RKO (cell line): Measurements from ENCODE around the gene LCN6.
A peak's percentile ranks its signal among the peaks of the same experiment; 100 is the strongest.
"Not testable (repeated sequence)": the region's sequence is repeated elsewhere in the genome, so short reads cannot be mapped to it uniquely, and the experiment has no call there.

Experiments
- DNase-seq: peaks from one replicate; pipeline ENCODE4 v3.0.0-alpha.2; 2016; ENCODE audit warnings: low spot score

Gene LCN6

GRCh38 chr9:136724772-136725171 is 23.6 kb downstream of the LCN6 start:
- no peak for DNase-seq

DNA sequence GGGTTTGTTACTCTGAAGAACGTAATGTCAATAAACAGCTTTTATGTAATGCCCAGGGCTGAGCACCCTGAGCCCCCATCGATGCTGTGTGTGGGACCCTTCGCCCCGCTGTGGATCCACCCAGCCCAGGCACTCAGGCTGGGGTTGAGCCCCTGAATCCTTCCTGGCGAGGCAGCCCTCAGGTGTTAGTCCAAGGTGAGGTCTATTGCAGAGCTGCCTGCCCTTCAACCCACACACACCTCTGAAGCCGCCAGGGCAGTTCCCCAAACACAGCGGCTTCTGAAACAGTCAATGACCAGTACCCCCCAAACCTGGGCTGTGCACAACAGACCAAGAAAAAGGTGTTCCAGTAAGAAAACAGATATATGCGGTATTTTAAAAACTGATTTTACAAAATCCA is 24.3 kb downstream of the LCN6 start:
- DNase-seq: no peak

DNA sequence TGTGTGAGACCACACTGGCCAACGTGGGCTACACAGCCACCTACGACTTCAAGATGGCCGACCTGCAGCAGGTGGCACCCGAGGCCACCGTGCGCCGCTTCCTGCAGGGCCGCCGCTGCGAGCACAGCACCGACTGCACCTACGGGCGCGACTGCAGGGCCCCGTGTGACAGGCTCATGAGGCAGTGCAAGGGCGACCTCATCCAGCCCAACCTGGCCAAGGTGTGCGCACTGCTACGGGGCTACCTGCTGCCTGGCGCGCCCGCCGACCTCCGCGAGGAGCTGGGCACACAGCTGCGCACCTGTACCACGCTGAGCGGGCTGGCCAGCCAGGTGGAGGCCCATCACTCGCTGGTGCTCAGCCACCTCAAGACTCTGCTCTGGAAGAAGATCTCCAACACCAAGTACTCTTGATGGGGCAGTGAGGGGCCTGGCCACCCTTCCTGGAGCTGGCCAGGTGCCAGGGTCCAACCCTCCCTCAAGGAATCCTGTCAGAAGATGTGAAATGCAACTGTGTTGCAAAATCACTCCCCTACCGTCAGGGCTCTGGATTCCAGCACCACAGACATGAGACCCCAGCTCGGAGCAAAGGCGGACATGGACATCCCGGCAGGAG is 24.9 kb downstream of the LCN6 start:
- no peak for DNase-seq

DNA sequence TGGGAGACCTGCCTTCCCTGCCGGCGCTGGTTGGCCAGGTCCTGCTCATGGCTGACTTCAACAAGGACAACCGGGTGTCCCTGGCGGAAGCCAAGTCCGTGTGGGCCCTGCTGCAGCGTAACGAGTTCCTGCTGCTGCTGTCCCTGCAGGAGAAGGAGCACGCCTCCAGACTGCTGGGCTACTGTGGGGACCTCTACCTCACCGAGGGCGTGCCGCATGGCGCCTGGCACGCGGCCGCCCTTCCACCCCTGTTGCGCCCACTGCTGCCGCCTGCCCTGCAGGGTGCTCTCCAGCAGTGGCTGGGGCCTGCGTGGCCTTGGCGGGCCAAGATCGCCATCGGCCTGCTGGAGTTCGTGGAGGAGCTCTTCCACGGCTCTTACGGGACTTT is 25.4 kb downstream of the LCN6 start:
- no peak for DNase-seq

- DNase-seq: no peak
Measured at GRCh38 chr9:136722093-136722968, 26.0 kb downstream of the LCN6 start.

GRCh38 chr9:136721339-136722092 is 26.8 kb downstream of the LCN6 start:
- DNase-seq: peak; percentile 93

DNA sequence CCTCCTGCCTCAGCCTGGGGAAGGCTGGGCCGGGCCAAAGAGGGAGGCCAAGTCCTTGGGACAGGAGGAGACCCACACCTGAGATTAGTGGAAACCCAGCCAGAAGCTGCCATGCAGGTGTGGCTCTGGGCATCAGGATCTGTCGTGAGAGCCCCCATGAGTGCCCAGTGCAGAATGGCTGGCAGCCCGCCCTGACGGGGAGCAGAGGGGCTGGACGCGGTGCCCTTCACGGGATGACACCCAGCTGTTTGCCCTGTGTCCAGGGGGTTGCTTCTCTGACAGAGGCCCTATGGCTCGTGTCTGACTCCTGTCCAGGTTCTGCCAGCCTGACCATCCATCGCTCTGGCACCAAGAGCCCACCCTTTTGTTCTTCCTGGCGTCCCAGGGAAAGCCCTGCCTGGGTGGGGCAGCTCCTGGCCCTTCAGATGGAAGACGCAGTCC is 27.4 kb downstream of the LCN6 start:
- no peak for DNase-seq

DNA sequence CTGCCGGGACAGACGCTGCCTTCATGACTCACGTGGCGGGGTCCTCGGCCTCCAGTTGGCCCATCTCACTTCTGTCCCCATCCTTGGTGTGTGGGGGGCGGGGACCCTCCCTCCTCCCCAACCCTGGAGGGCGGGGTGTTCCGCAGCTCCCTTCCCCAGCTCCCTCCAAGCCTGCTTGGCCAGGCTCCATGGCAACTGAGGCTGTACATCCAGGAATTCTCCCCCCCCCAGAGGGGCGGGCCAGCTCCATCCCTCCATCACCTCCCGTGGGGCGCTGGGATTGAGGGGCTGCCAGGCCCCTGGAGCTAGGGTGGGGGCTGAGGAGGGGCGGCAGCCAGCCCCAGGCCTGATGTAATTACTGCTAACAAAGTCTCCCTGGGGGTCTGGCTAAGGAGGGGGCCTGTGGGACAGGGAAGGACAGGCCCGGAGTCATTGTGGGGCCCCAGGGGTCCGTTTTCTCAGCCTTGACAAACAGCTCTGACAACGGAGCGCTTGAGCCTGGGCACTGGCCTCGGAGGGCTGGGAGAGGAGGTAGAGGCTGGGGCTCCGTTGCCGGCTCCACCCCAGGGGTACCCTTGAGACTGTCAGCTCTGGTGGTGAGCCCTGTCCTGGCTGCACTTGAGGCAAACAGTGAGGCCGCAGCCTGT is 28.0 kb downstream of the LCN6 start:
- no peak for DNase-seq

DNA sequence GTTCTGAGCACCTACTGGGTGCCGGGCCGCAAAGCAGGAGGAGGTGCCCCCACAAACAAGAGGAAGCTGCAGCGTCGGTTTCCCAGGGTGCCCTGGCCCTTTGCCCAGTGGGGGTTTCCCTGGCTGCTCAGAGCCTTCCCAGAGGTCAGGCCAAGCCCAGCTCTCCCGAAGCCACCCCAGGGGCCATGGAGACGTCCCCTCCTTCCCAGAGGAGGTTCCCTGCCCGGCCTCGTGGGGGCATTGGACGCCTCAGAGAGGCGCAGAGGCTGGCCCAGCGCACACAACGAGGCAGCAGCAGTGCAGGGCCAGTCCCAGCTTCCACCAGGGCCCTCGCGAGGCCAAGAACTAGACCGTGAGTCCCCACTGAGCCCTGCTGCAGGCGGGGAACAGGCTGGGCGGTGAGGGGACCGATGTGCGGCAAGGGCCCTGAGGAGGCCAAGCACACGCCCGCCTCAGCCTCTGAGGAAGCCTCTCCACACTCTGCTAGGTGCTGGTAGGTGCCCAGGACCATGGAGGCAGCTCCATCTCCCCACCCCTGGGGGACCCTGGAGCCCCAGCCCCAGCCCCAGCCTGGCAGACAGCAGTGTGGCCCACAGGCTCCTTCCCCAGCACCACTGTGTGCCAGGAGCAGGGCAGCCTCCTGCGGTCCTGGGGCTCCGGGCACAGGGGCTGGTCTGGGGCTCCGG is 29.0 kb downstream of the LCN6 start:
- DNase-seq: no peak

DNA sequence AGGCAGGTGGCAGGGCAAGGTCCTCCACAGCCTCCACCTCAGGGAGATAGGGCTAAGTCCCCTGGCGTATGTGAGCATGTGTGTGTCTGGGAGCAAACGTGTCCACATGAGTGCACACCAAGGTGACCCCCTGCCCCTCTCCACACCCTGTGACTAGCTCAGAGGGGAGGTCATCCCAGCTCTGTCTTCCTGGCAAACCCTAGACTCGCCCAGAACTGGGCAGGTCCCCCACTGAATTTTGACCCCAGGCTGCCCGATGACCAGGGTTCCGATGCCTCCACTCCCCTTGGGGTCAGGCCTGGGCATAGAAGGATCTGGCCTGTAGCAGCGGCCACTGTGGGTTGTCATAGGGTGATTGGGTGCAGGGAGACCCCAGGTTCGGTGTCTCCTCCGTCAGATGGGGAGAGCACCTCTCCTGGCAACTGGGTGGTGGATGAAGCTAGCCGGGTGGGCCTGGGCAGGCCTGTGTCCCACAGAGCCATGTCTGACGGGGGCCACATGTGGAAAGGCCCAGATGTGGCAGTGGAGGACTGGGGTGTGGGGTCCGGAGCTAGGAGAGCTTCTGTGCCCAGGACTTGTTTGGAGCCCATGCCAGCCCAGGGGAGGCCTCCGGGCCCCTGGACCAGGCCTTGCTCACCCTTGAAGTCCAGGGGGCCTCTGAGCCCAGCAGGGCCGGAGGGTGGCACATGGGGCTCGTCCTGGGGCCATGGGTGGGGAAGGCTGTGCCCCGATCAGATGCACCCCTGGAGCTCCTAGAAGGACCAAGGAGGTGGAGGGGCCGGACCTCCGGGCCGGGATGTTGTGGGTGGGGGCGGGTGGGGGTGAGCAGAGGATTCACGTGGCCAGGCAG is 29.8 kb downstream of the LCN6 start:
- no peak for DNase-seq

DNA sequence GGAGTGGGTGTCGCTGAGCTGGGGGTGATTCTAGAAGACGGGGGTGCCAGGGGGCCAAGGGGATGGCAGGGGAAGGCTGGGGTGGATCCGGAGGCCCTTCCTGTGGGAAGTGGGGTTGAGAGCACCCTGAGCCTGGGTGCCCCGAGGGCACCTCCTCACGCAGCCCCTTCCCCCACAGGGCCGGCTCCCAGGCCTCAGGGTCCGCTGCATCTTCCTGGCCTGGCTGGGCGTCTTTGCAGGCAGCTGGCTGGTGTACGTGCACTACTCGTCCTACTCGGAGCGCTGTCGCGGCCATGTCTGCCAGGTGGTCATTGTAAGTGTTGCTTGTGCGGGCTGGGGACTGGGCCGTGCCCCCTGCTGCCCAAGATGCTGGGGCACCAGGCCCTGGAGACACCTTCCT is 30.9 kb downstream of the LCN6 start:
- no peak for DNase-seq

DNA sequence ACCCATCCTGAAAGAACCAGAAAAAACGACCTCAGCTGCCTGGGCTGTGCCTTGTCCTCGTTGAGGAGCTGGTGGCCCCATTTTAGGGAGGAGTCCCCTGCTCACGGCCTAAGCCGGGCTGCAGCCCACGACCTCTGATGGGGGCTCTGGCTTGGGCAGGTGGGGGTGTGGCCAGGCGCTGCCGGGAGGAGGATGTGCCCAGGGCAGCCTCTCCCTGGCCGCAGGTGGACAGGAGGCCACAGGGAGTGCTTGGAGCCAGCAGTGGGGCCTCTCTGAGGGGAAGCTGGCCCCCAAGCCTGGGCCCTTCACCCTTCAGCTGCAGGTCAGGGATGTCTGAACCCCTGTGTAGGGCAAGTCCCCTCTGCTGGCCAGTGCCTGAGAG is 33.4 kb downstream of the LCN6 start:
- no peak for DNase-seq

- DNase-seq: no peak
Measured at GRCh38 chr9:136714096-136714892, 34.0 kb downstream of the LCN6 start.

DNA sequence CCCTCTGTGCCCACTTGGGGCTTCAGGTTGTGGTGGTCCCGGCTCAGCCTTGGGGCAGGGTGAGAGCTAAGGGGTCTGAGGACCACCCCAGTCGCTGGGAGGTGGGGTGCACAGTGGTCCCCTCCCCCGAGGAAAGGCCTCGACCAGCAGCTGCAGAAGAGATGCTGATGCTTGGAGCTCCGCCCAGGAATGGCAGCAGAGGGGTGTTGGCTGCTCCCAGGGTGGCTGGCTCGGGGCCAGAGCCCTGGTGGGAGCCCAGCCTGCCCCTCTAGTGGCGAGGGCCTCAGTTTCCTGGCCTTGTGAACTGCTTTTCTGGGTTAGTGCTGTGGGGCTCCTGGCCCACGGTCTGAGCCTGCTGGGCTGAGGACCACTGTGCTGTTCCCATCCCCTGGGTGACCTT is 34.8 kb downstream of the LCN6 start:
- DNase-seq: no peak

DNA sequence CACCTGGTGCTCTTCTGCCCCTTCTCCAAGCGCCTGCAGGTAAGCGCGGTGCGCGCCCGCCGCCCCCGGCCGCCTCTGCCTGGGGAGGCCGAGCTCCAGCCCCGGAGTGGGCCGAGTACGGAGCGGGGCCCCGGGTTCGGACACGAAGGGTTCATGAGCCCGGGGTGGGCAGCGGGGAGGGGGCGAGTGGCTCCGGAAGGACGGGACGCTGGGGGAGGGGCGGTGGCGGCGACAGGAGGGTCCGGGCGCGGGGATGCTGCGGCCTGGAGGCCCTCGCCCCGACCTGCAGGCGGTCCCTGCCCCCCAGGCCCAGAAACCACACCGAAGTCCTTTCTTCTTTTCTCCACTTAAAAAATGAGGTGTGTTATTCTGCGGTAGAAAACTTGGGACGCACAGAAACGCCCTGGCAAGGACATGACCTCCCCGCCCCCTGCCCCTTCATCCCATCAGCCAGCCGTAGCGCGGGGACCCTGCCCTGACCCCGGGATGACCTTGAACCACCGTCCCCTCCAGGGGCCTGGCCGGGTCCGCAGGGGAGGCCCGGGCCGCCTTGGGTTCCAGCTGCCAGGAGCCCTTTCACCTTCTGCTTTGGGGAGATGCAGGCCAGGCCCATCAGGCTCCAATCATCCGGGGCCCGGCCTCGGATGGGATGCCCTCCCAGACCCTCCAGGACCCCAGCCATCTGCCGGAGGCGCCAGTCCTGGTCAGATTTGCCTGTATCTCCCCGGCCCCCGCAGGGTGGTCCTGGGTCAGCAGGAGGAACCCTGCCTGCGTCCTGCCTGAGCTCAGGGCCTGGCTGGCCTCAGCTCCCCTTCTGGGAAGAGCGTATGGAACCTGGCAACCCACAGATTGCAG is 35.4 kb downstream of the LCN6 start:
- DNase-seq: no peak

DNA sequence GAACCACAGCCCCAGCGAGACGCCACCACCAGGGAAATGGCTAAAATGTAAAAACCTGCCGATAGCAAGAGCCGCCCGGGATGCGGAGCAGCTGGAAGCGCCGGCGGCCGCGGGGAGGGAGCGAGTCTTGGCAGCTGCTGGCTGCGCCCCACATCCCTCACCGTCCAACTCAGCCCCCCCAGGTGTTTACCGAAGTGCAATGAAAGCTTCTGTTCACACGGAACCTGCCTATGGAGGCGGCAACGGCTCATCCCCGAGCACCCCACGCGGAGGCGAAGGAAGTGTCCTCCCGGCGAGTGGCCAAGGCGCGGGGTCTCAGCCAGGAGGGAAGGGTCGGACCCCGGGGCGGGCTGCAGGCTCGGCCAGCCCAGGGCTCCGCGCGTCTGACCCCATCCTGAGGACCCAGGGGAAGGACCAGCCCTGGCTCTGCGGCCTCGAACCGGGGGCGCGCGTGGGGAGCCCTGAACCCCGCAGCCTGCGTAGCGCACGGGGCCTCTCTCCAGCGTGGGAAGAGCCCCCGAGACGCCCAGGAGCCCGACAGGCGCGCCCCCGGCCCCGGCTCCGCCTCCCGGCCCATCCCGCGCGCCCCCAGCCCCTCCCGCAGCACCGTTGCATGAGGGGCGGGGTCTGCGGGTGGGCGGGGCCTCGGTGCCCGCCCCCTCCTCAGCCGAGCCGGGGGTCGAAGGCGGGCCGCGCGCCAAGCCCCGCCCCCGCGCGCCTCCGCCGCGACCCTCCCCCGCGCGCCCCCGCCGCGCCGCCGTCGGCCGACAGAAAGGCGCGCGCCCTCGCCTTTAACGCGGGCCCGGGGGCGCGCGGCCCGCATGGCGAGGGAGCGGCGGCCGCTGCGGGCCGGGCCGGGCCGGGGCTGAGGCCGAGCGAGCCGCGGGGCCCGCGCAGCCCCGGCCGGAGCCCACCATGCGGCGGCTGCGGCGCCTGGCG is 36.3 kb downstream of the LCN6 start, which contains the start of gene DIPK1B:
Gene DIPK1B (plus strand): TSS at position 822 of the 939 bp plus-strand sequence. CDS start 94 bp downstream, at position 916.
- DNase-seq: no peak

DNA sequence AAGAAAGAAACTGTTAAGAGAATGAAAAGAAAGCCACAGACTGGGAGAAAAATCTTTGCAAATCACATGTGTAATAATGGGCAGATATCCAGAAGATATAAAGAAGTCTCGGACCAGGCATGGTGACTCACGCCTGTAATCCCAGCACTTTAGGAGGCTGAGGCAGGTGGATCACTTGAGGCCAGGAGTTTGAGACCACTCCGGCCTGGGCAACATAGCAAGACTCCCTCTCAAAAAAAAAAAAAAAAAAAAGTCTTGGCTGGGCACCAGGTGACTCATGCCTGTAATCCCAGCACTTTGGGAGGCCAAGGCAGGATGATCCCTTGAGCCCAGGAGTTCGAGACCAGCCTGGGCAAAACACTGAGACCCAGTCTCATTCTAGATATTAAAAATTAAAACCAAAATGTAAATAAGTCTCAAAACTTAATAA is 37.1 kb downstream of the LCN6 start:
- not testable (repeated sequence) for DNase-seq

GRCh38 chr9:136710543-136710942 is 37.8 kb downstream of the LCN6 start:
- DNase-seq: no peak
